Thyroid gland (tissue), 4 donors: Measurements from ENCODE around the gene ARL2BP.

Source experiments
- POLR2A ChIP-seq, 2 donors: fragments of 450-650 bp; IDR thresholded peaks; one replicate each; pipeline ENCODE4 v1.6.1; 2017; ENCODE audit warnings: antibody characterized with exemption in 2 of 2, mild to moderate bottlenecking in 2 of 2, moderate library complexity in 1 of 2
- TF ChIP-seq, protein P1 (sequence below), 6 experiments: fragments of 200-600 bp in 3 of 6; fragments of 450-650 bp in 3 of 6; sonication (generic) in 3 of 6; IDR thresholded peaks; one replicate each; pipeline ENCODE4 v1.5.1; 2016 to 2019; ENCODE audit warnings: antibody characterized with exemption in 6 of 6, mild to moderate bottlenecking in 2 of 6, inconsistent platforms in 1 of 6, moderate library complexity in 1 of 6

DNA sequence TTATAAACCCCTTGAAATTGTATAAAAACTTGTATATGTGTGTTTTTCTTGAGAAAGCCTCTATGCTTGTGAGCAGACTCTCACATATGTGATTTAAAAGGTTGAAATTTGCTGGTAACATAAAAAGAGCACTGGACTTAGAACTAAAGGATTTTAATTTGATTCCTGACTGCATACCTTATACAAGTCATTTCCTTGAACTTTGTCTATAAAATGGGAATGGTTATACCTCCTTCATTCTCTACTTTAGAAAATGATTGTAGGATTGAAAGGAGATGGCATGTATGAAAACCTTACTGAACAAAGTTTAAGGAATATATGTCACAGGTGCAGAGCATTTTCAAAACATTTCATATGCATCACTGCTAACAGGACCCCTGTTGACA is 10.4 kb upstream of the ARL2BP start:
- TF ChIP-seq, protein P1, sequence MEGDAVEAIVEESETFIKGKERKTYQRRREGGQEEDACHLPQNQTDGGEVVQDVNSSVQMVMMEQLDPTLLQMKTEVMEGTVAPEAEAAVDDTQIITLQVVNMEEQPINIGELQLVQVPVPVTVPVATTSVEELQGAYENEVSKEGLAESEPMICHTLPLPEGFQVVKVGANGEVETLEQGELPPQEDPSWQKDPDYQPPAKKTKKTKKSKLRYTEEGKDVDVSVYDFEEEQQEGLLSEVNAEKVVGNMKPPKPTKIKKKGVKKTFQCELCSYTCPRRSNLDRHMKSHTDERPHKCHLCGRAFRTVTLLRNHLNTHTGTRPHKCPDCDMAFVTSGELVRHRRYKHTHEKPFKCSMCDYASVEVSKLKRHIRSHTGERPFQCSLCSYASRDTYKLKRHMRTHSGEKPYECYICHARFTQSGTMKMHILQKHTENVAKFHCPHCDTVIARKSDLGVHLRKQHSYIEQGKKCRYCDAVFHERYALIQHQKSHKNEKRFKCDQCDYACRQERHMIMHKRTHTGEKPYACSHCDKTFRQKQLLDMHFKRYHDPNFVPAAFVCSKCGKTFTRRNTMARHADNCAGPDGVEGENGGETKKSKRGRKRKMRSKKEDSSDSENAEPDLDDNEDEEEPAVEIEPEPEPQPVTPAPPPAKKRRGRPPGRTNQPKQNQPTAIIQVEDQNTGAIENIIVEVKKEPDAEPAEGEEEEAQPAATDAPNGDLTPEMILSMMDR (IDR thresholded peaks at IDR 0.05): no peak
- TF ChIP-seq POLR2A (IDR thresholded peaks at IDR 0.05): no peak
